PC-9 (cell line): ENCODE measurements around the gene PCDHGA7. TPM values are rescaled to one million over a fixed set of nuclear protein-coding genes. Genes with fewer than 3 reads are reported as not detected.

Experiments
- BruUV-seq: library from RNA; stranded (reverse); fragments of 400-500 nt; replicated peaks from 2 replicates; lab custom pipeline; 2021; lab: Mats Ljungman, UMichigan
- CTCF ChIA-PET: fragments of 300-600 bp; sonication (Branson Sonifier 250); formaldehyde crosslinking; loops from one replicate; lab custom pipeline; 2022; ENCODE audit warnings: antibody characterized with exemption; lab: Charles Lee
- POLR2A ChIA-PET: fragments of 300-600 bp; sonication (Branson Sonifier 250); formaldehyde crosslinking; loops from one replicate; lab custom pipeline; 2022; ENCODE audit warnings: antibody characterized with exemption; ENCODE audit not compliant: unreplicated experiment; lab: Charles Lee
- DNase-seq, 2 experiments: peaks; one replicate each; pipeline versions ENCODE4 v3.0.0 to v3.0.0-alpha.2; 2015 to 2022; ENCODE audit warnings: mixed read lengths in 1 of 2
- H2AFZ ChIP-seq: fragments of 200-600 bp; sonication (generic); 2 replicates; pipeline ENCODE4 v1.8.1; 2017; ENCODE audit warnings: antibody characterized with exemption
- H3F3A ChIP-seq: fragments of 200-600 bp; sonication (generic); 2 replicates; pipeline ENCODE4 v1.8.1; 2017; ENCODE audit warnings: antibody characterized with exemption, mild to moderate bottlenecking, low read depth; ENCODE audit not compliant: insufficient read depth
- H3K27ac ChIP-seq: fragments of 200-600 bp; sonication (generic); 2 replicates; pipeline ENCODE4 v1.6.1; 2016; ENCODE audit warnings: mixed run types
- H3K27me3 ChIP-seq: fragments of 200-600 bp; sonication (generic); 2 replicates; pipeline ENCODE4 v1.6.1; 2016; ENCODE audit warnings: low read depth, mixed run types; ENCODE audit not compliant: insufficient read depth
- H3K36me3 ChIP-seq: fragments of 200-600 bp; sonication (generic); 2 replicates; pipeline ENCODE4 v1.6.1; 2016; ENCODE audit warnings: low read depth, mixed run types
- H3K4me1 ChIP-seq: fragments of 200-600 bp; sonication (generic); replicated peaks from 2 replicates; pipeline ENCODE4 v1.6.1; 2016; ENCODE audit warnings: mixed run types; ENCODE audit not compliant: insufficient read depth
- H3K4me2 ChIP-seq: fragments of 200-600 bp; sonication (generic); 2 replicates; pipeline ENCODE4 v1.6.1; 2017; ENCODE audit warnings: mixed run types
- H3K4me3 ChIP-seq: fragments of 200-600 bp; sonication (generic); 2 replicates; pipeline ENCODE4 v1.6.1; 2016; ENCODE audit warnings: mixed run types
- H3K79me2 ChIP-seq: fragments of 200-600 bp; sonication (generic); 2 replicates; pipeline ENCODE4 v1.6.1; 2017; ENCODE audit warnings: low read depth, mixed run types
- H3K9me2 ChIP-seq: fragments of 200-600 bp; sonication (generic); 2 replicates; pipeline ENCODE4 v1.8.1; 2017; ENCODE audit warnings: mild to moderate bottlenecking; ENCODE audit not compliant: insufficient read depth
- H3K9me3 ChIP-seq: fragments of 200-600 bp; sonication (generic); 2 replicates; pipeline ENCODE4 v1.8.1; 2016; ENCODE audit warnings: low read depth; ENCODE audit not compliant: insufficient read depth
- H4K20me1 ChIP-seq: fragments of 200-600 bp; sonication (generic); 2 replicates; pipeline ENCODE4 v1.8.1; 2017; ENCODE audit not compliant: insufficient read depth
- EZH2 ChIP-seq: fragments of 200-600 bp; sonication (generic); IDR thresholded peaks from 2 replicates; pipeline ENCODE4 v1.8.0; 2017; ENCODE audit warnings: antibody characterized with exemption, low read depth
- intact Hi-C: fragments of 100-400 bp; cut with micrococcal nuclease; formaldehyde crosslinking; loops from one replicate; pipeline ENCODE4 v1.10.0; 2022; ENCODE audit not compliant: unreplicated experiment
- total RNA-seq: library from RNA; stranded (reverse); gene quantifications from 2 replicates; pipeline ENCODE4 v1.2.3, GENCODE V29; 2021
- TF ChIP-seq, protein P1 (sequence below): fragments of 200-600 bp; sonication (generic); conservative IDR thresholded peaks from 2 replicates; pipeline ENCODE4 v1.6.1; 2017; ENCODE audit warnings: mixed run types, antibody characterized with exemption, mild to moderate bottlenecking, moderate library complexity

The PCDHGA7 gene
- total RNA-seq, 1 experiment from 2014 or later, result not detected

- H3K9me3 ChIP-seq, result no peaks in the 10 kb centered on the region
- peak overlapping the region; percentile 63; the same call in 1 of the 2 replicates for H2AFZ ChIP-seq
- BruUV-seq, result no TSS peak
- peak overlapping the region; percentile 69 for H3K4me2 ChIP-seq
- intact Hi-C loops, result no loop called here
- POLR2A ChIA-PET, result interaction anchor here (0.7 kb wide), 1 partner anchor 142 kb away, joined by 7 read pairs; no protein-coding TSS in a partner anchor
- DNase-seq, result no peak
- no peaks in the 10 kb centered on the region for H3K36me3 ChIP-seq
- CTCF ChIA-PET, result interaction anchor here (1.2 to 1.8 kb wide), 5 partner anchors 99 to 832 kb away, joined by 4 to 8 read pairs (median 7); no protein-coding TSS in a partner anchor
- H3K4me3 ChIP-seq, result peak overlapping the region; percentile 50
- H3F3A ChIP-seq, result no peaks in the 10 kb centered on the region
- no peaks in the 10 kb centered on the region for H3K79me2 ChIP-seq
- H3K27me3 ChIP-seq, result peaks cover 30% of the 10 kb centered on the region
- no peaks in the 10 kb centered on the region for H4K20me1 ChIP-seq
- no peak overlapping the region for H3K27ac ChIP-seq
- no peaks in the 10 kb centered on the region for H3K4me1 ChIP-seq
- TF ChIP-seq, protein P1, sequence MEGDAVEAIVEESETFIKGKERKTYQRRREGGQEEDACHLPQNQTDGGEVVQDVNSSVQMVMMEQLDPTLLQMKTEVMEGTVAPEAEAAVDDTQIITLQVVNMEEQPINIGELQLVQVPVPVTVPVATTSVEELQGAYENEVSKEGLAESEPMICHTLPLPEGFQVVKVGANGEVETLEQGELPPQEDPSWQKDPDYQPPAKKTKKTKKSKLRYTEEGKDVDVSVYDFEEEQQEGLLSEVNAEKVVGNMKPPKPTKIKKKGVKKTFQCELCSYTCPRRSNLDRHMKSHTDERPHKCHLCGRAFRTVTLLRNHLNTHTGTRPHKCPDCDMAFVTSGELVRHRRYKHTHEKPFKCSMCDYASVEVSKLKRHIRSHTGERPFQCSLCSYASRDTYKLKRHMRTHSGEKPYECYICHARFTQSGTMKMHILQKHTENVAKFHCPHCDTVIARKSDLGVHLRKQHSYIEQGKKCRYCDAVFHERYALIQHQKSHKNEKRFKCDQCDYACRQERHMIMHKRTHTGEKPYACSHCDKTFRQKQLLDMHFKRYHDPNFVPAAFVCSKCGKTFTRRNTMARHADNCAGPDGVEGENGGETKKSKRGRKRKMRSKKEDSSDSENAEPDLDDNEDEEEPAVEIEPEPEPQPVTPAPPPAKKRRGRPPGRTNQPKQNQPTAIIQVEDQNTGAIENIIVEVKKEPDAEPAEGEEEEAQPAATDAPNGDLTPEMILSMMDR, result no peak
- no peak for TF ChIP-seq EZH2
- no peaks in the 10 kb centered on the region for H3K9me2 ChIP-seq
These were observed 38.9 kb downstream of the PCDHGA7 start for GRCh38 chr5:141421489-141421855.

DNA sequence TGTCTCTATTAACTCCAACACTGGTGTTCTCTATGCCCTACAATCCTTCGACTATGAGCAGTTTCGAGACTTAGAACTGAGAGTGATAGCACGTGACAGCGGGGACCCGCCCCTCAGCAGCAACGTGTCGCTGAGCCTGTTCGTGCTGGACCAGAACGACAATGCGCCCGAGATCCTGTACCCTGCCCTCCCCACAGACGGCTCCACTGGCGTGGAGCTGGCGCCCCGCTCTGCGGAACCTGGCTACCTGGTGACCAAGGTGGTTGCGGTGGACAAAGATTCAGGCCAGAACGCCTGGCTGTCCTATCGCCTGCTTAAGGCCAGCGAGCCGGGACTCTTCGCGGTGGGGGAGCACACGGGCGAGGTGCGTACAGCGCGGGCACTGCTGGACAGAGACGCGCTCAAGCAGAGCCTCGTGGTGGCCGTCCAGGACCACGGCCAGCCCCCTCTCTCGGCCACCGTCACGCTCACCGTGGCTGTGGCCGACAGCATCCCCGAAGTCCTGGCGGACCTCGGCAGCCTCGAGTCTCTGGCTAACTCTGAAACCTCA, 40.3 kb downstream of the PCDHGA7 start:
- Histone ChIP-seq H3K27me3 (peaks cover 38% of the 10 kb centered on the region), H2AFZ (no peak overlapping the region), H4K20me1 (no peaks in the 10 kb centered on the region), H3K4me1 (no peaks in the 10 kb centered on the region), H3K27ac (no peak overlapping the region), H3K4me2 (no peak overlapping the region), H3K79me2 (no peaks in the 10 kb centered on the region), H3K4me3 (no peak overlapping the region), H3K9me3 (no peaks in the 10 kb centered on the region), H3K9me2 (no peaks in the 10 kb centered on the region), H3K36me3 (no peaks in the 10 kb centered on the region), H3F3A (no peaks in the 10 kb centered on the region)
- intact Hi-C loops, result no loop called here
- BruUV-seq, result no TSS peak
- POLR2A ChIA-PET, result no interaction called here
- no peak for DNase-seq
- TF ChIP-seq EZH2, result no peak
- TF ChIP-seq, protein P1, result no peak
- CTCF ChIA-PET, result no interaction called here

DNA sequence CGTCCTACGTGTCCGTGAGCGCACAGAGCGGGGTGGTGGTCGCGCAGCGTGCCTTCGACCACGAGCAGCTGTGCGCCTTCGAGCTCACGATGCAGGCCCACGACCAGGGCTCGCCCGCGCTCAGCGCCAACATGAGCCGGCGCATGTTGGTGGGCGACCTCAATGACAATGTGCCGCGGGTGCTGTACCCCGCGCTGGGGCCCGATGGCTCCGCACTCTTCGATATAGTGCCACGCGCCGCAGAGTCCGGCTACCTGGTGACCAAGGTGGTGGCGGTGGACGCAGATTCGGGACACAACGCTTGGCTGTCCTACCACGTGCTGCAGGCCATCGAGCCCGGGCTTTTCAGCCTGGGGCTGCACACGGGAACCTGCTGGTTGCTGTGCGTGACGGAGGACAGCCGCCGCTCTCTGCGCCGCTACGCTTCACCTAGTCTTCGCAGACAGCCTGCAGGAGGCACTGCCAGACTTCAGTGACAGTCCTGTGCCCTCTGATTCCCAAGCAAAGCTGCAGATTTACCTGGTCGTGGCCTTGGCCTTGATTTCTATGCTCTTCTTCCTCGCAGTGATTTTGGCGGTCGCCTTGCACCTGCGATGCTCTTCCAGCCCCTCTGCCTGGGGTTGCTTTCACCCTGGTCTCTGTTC, 45.4 kb downstream of the PCDHGA7 start:
- no peak for DNase-seq
- H2AFZ ChIP-seq, result no peak overlapping the region
- TF ChIP-seq, protein P1, result no peak
- no peak for TF ChIP-seq EZH2
- H3F3A ChIP-seq, result no peaks in the 10 kb centered on the region
- H3K4me2 ChIP-seq, result no peak overlapping the region
- BruUV-seq, result no TSS peak
- no peaks in the 10 kb centered on the region for H3K4me1 ChIP-seq
- intact Hi-C loops, result no loop called here
- ChIA-PET POLR2A (no interaction called here), CTCF (no interaction called here)
- 0 out of 2 replicates have a peak, but pooled peaks cover 3% of the 10 kb centered on the region for H3K9me3 ChIP-seq
- no peaks in the 10 kb centered on the region for H4K20me1 ChIP-seq
- peaks cover 32% of the 10 kb centered on the region for H3K27me3 ChIP-seq
- no peaks in the 10 kb centered on the region for H3K9me2 ChIP-seq
- no peaks in the 10 kb centered on the region for H3K79me2 ChIP-seq
- H3K4me3 ChIP-seq, result no peak overlapping the region
- no peaks in the 10 kb centered on the region for H3K36me3 ChIP-seq
- no peak overlapping the region for H3K27ac ChIP-seq
